Panc1 (cell line): ENCODE measurements around the gene INTS6L. TPM values are rescaled to one million over a fixed set of nuclear protein-coding genes. Genes with fewer than 3 reads are reported as not detected.

ENCODE experiments used
- ATAC-seq: fragments of 200-7000 bp; cut with Tn5 transposase; 2 replicates; pipeline ENCODE4 v1.9.1; 2020; ENCODE audit warnings: mild to moderate bottlenecking, moderate library complexity
- BruUV-seq: library from RNA; stranded (reverse); fragments of 400-500 nt; replicated peaks from 2 replicates; lab custom pipeline; 2021; lab: Mats Ljungman, UMichigan
- CTCF ChIA-PET: fragments of 300-600 bp; sonication (Branson Sonifier 250); formaldehyde crosslinking; loops from one replicate; lab custom pipeline; 2022; ENCODE audit warnings: antibody characterized with exemption; lab: Charles Lee
- POLR2A ChIA-PET: fragments of 300-600 bp; sonication (Branson Sonifier 250); formaldehyde crosslinking; loops from one replicate; lab custom pipeline; 2022; ENCODE audit warnings: antibody characterized with exemption; lab: Charles Lee
- DNase-seq: peaks from one replicate; pipeline ENCODE4 v3.0.0-alpha.2; 2010; ENCODE audit warnings: low read depth, low spot score
- H3K27ac ChIP-seq: 2 replicates; pipeline ENCODE4 v1.5.1; 2011; ENCODE audit warnings: mild to moderate bottlenecking, low read length, inconsistent platforms
- H3K27me3 ChIP-seq: fragments of 200-500 bp; sonication (Bioruptor generic); 2 replicates; pipeline ENCODE4 v1.6.0; 2014; ENCODE audit warnings: low read length, inconsistent platforms; ENCODE audit not compliant: control insufficient read depth, insufficient read depth
- H3K36me3 ChIP-seq: fragments of 200-500 bp; sonication (Bioruptor generic); 2 replicates; pipeline ENCODE4 v1.5.1; 2014; ENCODE audit warnings: inconsistent platforms, mild to moderate bottlenecking, low read length, moderate library complexity; ENCODE audit not compliant: control insufficient read depth, insufficient read depth
- H3K4me1 ChIP-seq: 2 replicates; pipeline ENCODE4 v1.5.1; 2011; ENCODE audit warnings: inconsistent platforms, mild to moderate bottlenecking, low read length, moderate library complexity; ENCODE audit not compliant: control insufficient read depth, insufficient read depth
- H3K4me3 ChIP-seq, 2 experiments: 2 replicates each; pipeline ENCODE4 v1.5.1; 2011 to 2012; ENCODE audit warnings: low read depth in 2 of 2, low read length in 2 of 2, mild to moderate bottlenecking in 2 of 2, inconsistent platforms in 1 of 2, moderate library complexity in 1 of 2
- H3K9me3 ChIP-seq: fragments of 200-500 bp; sonication (Bioruptor generic); 2 replicates; pipeline ENCODE4 v1.5.1; 2014; ENCODE audit warnings: low read depth, mild to moderate bottlenecking, inconsistent platforms, low read length, moderate library complexity; ENCODE audit not compliant: control insufficient read depth, insufficient read depth
- CTCF ChIP-seq: fragments of 450-650 bp; IDR thresholded peaks from 2 replicates; pipeline ENCODE4 v1.5.1; 2017; ENCODE audit warnings: mild to moderate bottlenecking
- POLR2AphosphoS5 ChIP-seq: IDR thresholded peaks from 2 replicates; pipeline ENCODE4 v1.6.1; 2012; ENCODE audit warnings: mild to moderate bottlenecking, low read depth, low read length, moderate library complexity
- REST ChIP-seq, 2 experiments: IDR thresholded peaks; 2 replicates each; pipeline ENCODE4 v1.6.1; 2011 to 2012; ENCODE audit warnings: low read depth in 2 of 2, control low read depth in 1 of 2, low read length in 1 of 2, mild to moderate bottlenecking in 1 of 2, moderate library complexity in 1 of 2; ENCODE audit not compliant: insufficient read depth in 1 of 2
- SIN3A ChIP-seq: IDR thresholded peaks from 2 replicates; pipeline ENCODE4 v1.6.1; 2012; ENCODE audit warnings: low read depth, mild to moderate bottlenecking, low read length, moderate library complexity, borderline replicate concordance; ENCODE audit not compliant: insufficient read depth
- TCF7L2 ChIP-seq: IDR thresholded peaks from 2 replicates; pipeline ENCODE4 v1.6.1; 2011; ENCODE audit warnings: mild to moderate bottlenecking, low read depth, low read length, inconsistent platforms
- in situ Hi-C: cut with HindIII; loops from 2 replicates; pipeline ENCODE4 v1.10.0; 2016; ENCODE audit warnings: low sequenced_read_pairs, low pct_unique_long_range_greater_than_20kb
- intact Hi-C: fragments of 100-400 bp; cut with micrococcal nuclease; formaldehyde crosslinking; loops from one replicate; pipeline ENCODE4 v1.10.0; 2022; ENCODE audit not compliant: unreplicated experiment
- total RNA-seq: library from RNA; stranded (reverse); gene quantifications from one replicate; pipeline ENCODE4 v1.2.1, GENCODE V29; 2021; ENCODE audit not compliant: unreplicated experiment

INTS6L gene
- total RNA-seq, 1 experiment from 2014 or later, result 19.6 TPM

GRCh38 chrX:135512508-135513129, 7.8 kb upstream of the INTS6L start:
- no TSS peak for BruUV-seq
- DNase-seq (no peak), ATAC-seq (no peak)
- in situ Hi-C loops (no loop called here), intact Hi-C loops (no loop called here)
- TF ChIP-seq REST (IDR thresholded peaks at IDR 0.05; ENCODE audit: insufficient read depth in 1 of 2, low read depth in 2 of 2, low read length in 1 of 2) (no peak), SIN3A (no peak), TCF7L2 (no peak), CTCF (no peak), POLR2AphosphoS5 (no peak)
- CTCF ChIA-PET, result no interaction called here
- peaks cover 6% of the 10 kb centered on the region; the same call in 1 of the 2 replicates for H3K27me3 ChIP-seq
- H3K36me3 ChIP-seq, result no peaks in the 10 kb centered on the region
- POLR2A ChIA-PET, result no interaction called here
- H3K4me3 ChIP-seq, result no peak overlapping the region
- H3K9me3 ChIP-seq, result no peaks in the 10 kb centered on the region
- H3K27ac ChIP-seq, result no peak overlapping the region
- no peaks in the 10 kb centered on the region for H3K4me1 ChIP-seq

- in situ Hi-C loops, result no loop called here
- Histone ChIP-seq H3K9me3 (no peaks in the 10 kb centered on the region), H3K27ac (no peak overlapping the region), H3K4me1 (no peaks in the 10 kb centered on the region), H3K4me3 (no peak overlapping the region), H3K36me3 (no peaks in the 10 kb centered on the region), H3K27me3 (peaks cover 2% of the 10 kb centered on the region; the same call in 1 of the 2 replicates)
- no peak for ATAC-seq
- intact Hi-C loops, result no loop called here
- no peak for DNase-seq
- ChIA-PET CTCF (no interaction called here), POLR2A (no interaction called here)
- TF ChIP-seq REST (IDR thresholded peaks at IDR 0.05; ENCODE audit: insufficient read depth in 1 of 2, low read depth in 2 of 2, low read length in 1 of 2) (no peak), CTCF (no peak), SIN3A (no peak), TCF7L2 (no peak), POLR2AphosphoS5 (no peak)
- no TSS peak for BruUV-seq
Measured at GRCh38 chrX:135513130-135513515, 7.3 kb upstream of the INTS6L start.
